HG02571 (cell line): Measurements from ENCODE around the gene KLC1.

Experiments
- ATAC-seq: cut with Tn5 transposase; IDR thresholded peaks from one replicate; pipeline ENCODE4 v1.9.1; 2021; ENCODE audit warnings: mild to moderate bottlenecking, moderate library complexity; ENCODE audit not compliant: unreplicated experiment

Gene KLC1

GRCh38 chr14:103702497-103703432 lies 73.8 kb downstream of the KLC1 start:
- no peak for ATAC-seq

- ATAC-seq = no peak
Observed at GRCh38 chr14:103703433-103704385, 74.7 kb downstream of the KLC1 start.

- no peak for ATAC-seq
Observed at GRCh38 chr14:103704708-103705107, 75.7 kb downstream of the KLC1 start.

- ATAC-seq = no peak
Observed at GRCh38 chr14:103705118-103705503, 76.1 kb downstream of the KLC1 start.

- no peak for ATAC-seq
Observed at GRCh38 chr14:103705504-103706284, 76.7 kb downstream of the KLC1 start.

GRCh38 chr14:103706551-103707328 lies 77.7 kb downstream of the KLC1 start:
- no peak for ATAC-seq

GRCh38 chr14:103707329-103708263 lies 78.6 kb downstream of the KLC1 start:
- ATAC-seq = no peak

GRCh38 chr14:103708750-103709187 lies 79.8 kb downstream of the KLC1 start:
- ATAC-seq = no peak

GRCh38 chr14:103709814-103710213 lies 80.8 kb downstream of the KLC1 start:
- ATAC-seq = no peak

GRCh38 chr14:103710771-103711377 lies 81.9 kb downstream of the KLC1 start:
- no peak for ATAC-seq

GRCh38 chr14:103711516-103712431 lies 82.8 kb downstream of the KLC1 start:
- no peak for ATAC-seq

- ATAC-seq = no peak
Observed at GRCh38 chr14:103712633-103713247, 83.7 kb downstream of the KLC1 start.

- no peak for ATAC-seq
Observed at GRCh38 chr14:103713304-103714062, 84.5 kb downstream of the KLC1 start.

- ATAC-seq = no peak
Observed at GRCh38 chr14:103714063-103714724, 85.2 kb downstream of the KLC1 start.
